Hepatocyte (in vitro differentiated cells): ENCODE results near the gene CCDC110. TPM values are rescaled to one million over a fixed set of nuclear protein-coding genes. Genes with fewer than 3 reads are reported as not detected.

ENCODE experiments used
- DNase-seq: peaks from one replicate; pipeline ENCODE4 v3.0.0-alpha.2; 2016; ENCODE audit warnings: low spot score
- H2AFZ ChIP-seq: fragments of 200-600 bp; sonication (generic); 2 replicates; pipeline ENCODE4 v1.6.0; 2016; ENCODE audit warnings: antibody characterized with exemption, mild to moderate bottlenecking
- H3K27ac ChIP-seq: fragments of 200-600 bp; sonication (generic); 2 replicates; pipeline ENCODE4 v1.5.1; 2016; ENCODE audit warnings: mild to moderate bottlenecking
- H3K27me3 ChIP-seq: fragments of 200-600 bp; sonication (generic); 2 replicates; pipeline ENCODE4 v1.6.1; 2016
- H3K36me3 ChIP-seq: fragments of 200-600 bp; sonication (generic); replicated peaks from 2 replicates; pipeline ENCODE4 v1.5.1; 2016; ENCODE audit warnings: low read depth; ENCODE audit not compliant: insufficient read depth
- H3K4me1 ChIP-seq: fragments of 200-600 bp; sonication (generic); 2 replicates; pipeline ENCODE4 v1.5.1; 2016; ENCODE audit warnings: mild to moderate bottlenecking, moderate library complexity; ENCODE audit not compliant: insufficient read depth
- H3K4me2 ChIP-seq: fragments of 200-600 bp; sonication (generic); 2 replicates; pipeline ENCODE4 v1.6.0; 2016
- H3K4me3 ChIP-seq: fragments of 200-600 bp; sonication (generic); 2 replicates; pipeline ENCODE4 v1.5.1; 2016; ENCODE audit warnings: mild to moderate bottlenecking
- H3K79me2 ChIP-seq: fragments of 200-600 bp; sonication (generic); 2 replicates; pipeline ENCODE4 v1.6.0; 2017; ENCODE audit warnings: mild to moderate bottlenecking
- H3K9me2 ChIP-seq: fragments of 200-600 bp; sonication (generic); replicated peaks from 2 replicates; pipeline ENCODE4 v1.6.0; 2017; ENCODE audit warnings: mild to moderate bottlenecking; ENCODE audit not compliant: insufficient read depth
- H3K9me3 ChIP-seq: fragments of 200-600 bp; sonication (generic); 2 replicates; pipeline ENCODE4 v1.5.1; 2016; ENCODE audit warnings: low read depth, mild to moderate bottlenecking
- H4K20me1 ChIP-seq: fragments of 200-600 bp; sonication (generic); 2 replicates; pipeline ENCODE4 v1.6.0; 2016; ENCODE audit warnings: mild to moderate bottlenecking; ENCODE audit not compliant: insufficient read depth, poor library complexity, severe bottlenecking
- EZH2 ChIP-seq: fragments of 200-600 bp; sonication (generic); IDR thresholded peaks from 2 replicates; pipeline ENCODE4 v1.6.1; 2016; ENCODE audit warnings: antibody characterized with exemption, mild to moderate bottlenecking, borderline replicate concordance
- EZH2phosphoT487 ChIP-seq: fragments of 200-600 bp; sonication (generic); IDR thresholded peaks from one replicate; pipeline ENCODE4 v1.6.1; 2018; ENCODE audit warnings: antibody characterized with exemption, mild to moderate bottlenecking, low read depth, moderate library complexity; ENCODE audit not compliant: unreplicated experiment, severe bottlenecking
- WGBS: methylation state at CpG from one replicate; pipeline ENCODE4 v1.1.6; 2016; ENCODE audit warnings: low lambda C conversion rate; ENCODE audit errors: missing lambda C conversion rate; 5-methylcytosine and 5-hydroxymethylcytosine counted together
- polyA plus RNA-seq: library from polyadenylated mRNA; unstranded; fragments of >200 nt; fragmentation: Nextera tagmentation; extraction: Ambion mirVana; gene quantifications from 2 replicates; pipeline ENCODE4 v1.2.1, GENCODE V29; 2016
- total RNA-seq: library from RNA; depleted of rRNA; stranded (reverse); fragments of >200 nt; gene quantifications from 2 replicates; pipeline ENCODE4 v1.2.3, GENCODE V29; 2014
- TF ChIP-seq, protein P1 (sequence below): fragments of 200-600 bp; sonication (generic); IDR thresholded peaks from 2 replicates; pipeline ENCODE4 v1.5.1; 2016; ENCODE audit warnings: antibody characterized with exemption, mild to moderate bottlenecking; ENCODE audit not compliant: poor library complexity

The CCDC110 gene
- total and polyA plus RNA-seq, 2 experiments from 2014 or later: 0.16 to 0.73 TPM

GRCh38 chr4:185463541-185463940, 8.0 kb downstream of the CCDC110 start:
- WGBS: 91% methylated on average over 6 of the region's 6 CpGs
- no peaks in the 10 kb centered on the region for H3K9me2 ChIP-seq
- TF ChIP-seq EZH2phosphoT487 (no peak), EZH2 (no peak)
- TF ChIP-seq, protein P1, sequence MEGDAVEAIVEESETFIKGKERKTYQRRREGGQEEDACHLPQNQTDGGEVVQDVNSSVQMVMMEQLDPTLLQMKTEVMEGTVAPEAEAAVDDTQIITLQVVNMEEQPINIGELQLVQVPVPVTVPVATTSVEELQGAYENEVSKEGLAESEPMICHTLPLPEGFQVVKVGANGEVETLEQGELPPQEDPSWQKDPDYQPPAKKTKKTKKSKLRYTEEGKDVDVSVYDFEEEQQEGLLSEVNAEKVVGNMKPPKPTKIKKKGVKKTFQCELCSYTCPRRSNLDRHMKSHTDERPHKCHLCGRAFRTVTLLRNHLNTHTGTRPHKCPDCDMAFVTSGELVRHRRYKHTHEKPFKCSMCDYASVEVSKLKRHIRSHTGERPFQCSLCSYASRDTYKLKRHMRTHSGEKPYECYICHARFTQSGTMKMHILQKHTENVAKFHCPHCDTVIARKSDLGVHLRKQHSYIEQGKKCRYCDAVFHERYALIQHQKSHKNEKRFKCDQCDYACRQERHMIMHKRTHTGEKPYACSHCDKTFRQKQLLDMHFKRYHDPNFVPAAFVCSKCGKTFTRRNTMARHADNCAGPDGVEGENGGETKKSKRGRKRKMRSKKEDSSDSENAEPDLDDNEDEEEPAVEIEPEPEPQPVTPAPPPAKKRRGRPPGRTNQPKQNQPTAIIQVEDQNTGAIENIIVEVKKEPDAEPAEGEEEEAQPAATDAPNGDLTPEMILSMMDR: no peak

GRCh38 chr4:185461565-185461964, 10.0 kb downstream of the CCDC110 start:
- Histone ChIP-seq H3K27ac (no peak overlapping the region), H3K9me3 (no peaks in the 10 kb centered on the region), H3K9me2 (no peaks in the 10 kb centered on the region), H3K4me3 (no peak overlapping the region), H2AFZ (no peak overlapping the region), H3K4me1 (peaks cover 14% of the 10 kb centered on the region), H3K4me2 (no peak overlapping the region), H3K79me2 (no peaks in the 10 kb centered on the region), H3K36me3 (no peaks in the 10 kb centered on the region), H4K20me1 (no peaks in the 10 kb centered on the region), H3K27me3 (no peaks in the 10 kb centered on the region)
- TF ChIP-seq, protein P1: no peak
- TF ChIP-seq EZH2phosphoT487: no peak
- TF ChIP-seq EZH2: no peak
- no peak for DNase-seq
- 92% methylated on average over 8 of the region's 8 CpGs for WGBS

More at GRCh38 chr4:185463541-185463940, 8.0 kb downstream of the CCDC110 start:
- Histone ChIP-seq H2AFZ (no peak overlapping the region), H3K79me2 (no peaks in the 10 kb centered on the region), H3K4me1 (peaks cover 14% of the 10 kb centered on the region), H3K4me3 (no peak overlapping the region), H3K4me2 (no peak overlapping the region), H4K20me1 (no peaks in the 10 kb centered on the region), H3K9me3 (no peaks in the 10 kb centered on the region), H3K27me3 (peaks cover 5% of the 10 kb centered on the region), H3K27ac (no peak overlapping the region), H3K36me3 (no peaks in the 10 kb centered on the region)
- no peak for DNase-seq

- Histone ChIP-seq H3K4me2 (no peak overlapping the region), H3K36me3 (no peaks in the 10 kb centered on the region), H3K79me2 (no peaks in the 10 kb centered on the region), H3K4me1 (no peaks in the 10 kb centered on the region), H3K9me3 (no peaks in the 10 kb centered on the region), H3K4me3 (no peak overlapping the region), H3K27me3 (no peaks in the 10 kb centered on the region), H2AFZ (no peak overlapping the region), H3K27ac (no peak overlapping the region), H3K9me2 (no peaks in the 10 kb centered on the region), H4K20me1 (no peaks in the 10 kb centered on the region)
- DNase-seq: no peak
- TF ChIP-seq EZH2phosphoT487: no peak
- no peak for TF ChIP-seq EZH2
- TF ChIP-seq, protein P1: no peak
- 50% methylated on average over 3 of the region's 3 CpGs for WGBS
These were observed 14.4 kb downstream of the CCDC110 start for GRCh38 chr4:185457136-185457535.

GRCh38 chr4:185456131-185456530, 15.4 kb downstream of the CCDC110 start:
- Histone ChIP-seq H4K20me1 (no peaks in the 10 kb centered on the region), H3K27ac (no peak overlapping the region), H3K4me2 (no peak overlapping the region), H3K9me3 (no peaks in the 10 kb centered on the region), H3K79me2 (no peaks in the 10 kb centered on the region), H3K4me1 (no peaks in the 10 kb centered on the region), H3K9me2 (no peaks in the 10 kb centered on the region), H3K27me3 (no peaks in the 10 kb centered on the region), H3K36me3 (no peaks in the 10 kb centered on the region), H2AFZ (no peak overlapping the region), H3K4me3 (no peak overlapping the region)
- 54% methylated on average over 2 of the region's 2 CpGs for WGBS
- TF ChIP-seq, protein P1: no peak
- TF ChIP-seq EZH2phosphoT487: no peak
- TF ChIP-seq EZH2: no peak
- no peak for DNase-seq
